GM12875 (cell line): ENCODE measurements around the gene PDZD8.

ENCODE experiments used
- H3K4me3 ChIP-seq: one replicate; pipeline ENCODE4 v1.5.1; 2011; ENCODE audit warnings: low read depth, low read length, control low read depth
- CTCF ChIP-seq: IDR thresholded peaks from 2 replicates; pipeline ENCODE4 v1.5.1; 2011; ENCODE audit warnings: low read depth, mild to moderate bottlenecking, control low read depth, inconsistent platforms, low read length, moderate library complexity, borderline replicate concordance; ENCODE audit not compliant: insufficient read depth

PDZD8 gene

GRCh38 chr10:117256910-117257309 lies 118.3 kb downstream of the PDZD8 start:
- no peak overlapping the region for H3K4me3 ChIP-seq
- TF ChIP-seq CTCF: no peak

- no peak overlapping the region for H3K4me3 ChIP-seq
- no peak for TF ChIP-seq CTCF
Observed at GRCh38 chr10:117255835-117256460, 119.3 kb downstream of the PDZD8 start.

- no peak for TF ChIP-seq CTCF
- no peak overlapping the region for H3K4me3 ChIP-seq
Observed at GRCh38 chr10:117254774-117255735, 120.2 kb downstream of the PDZD8 start.

GRCh38 chr10:117254338-117254737 lies 120.9 kb downstream of the PDZD8 start:
- TF ChIP-seq CTCF: no peak
- H3K4me3 ChIP-seq: no peak overlapping the region

GRCh38 chr10:117253908-117254307 lies 121.3 kb downstream of the PDZD8 start:
- no peak for TF ChIP-seq CTCF
- no peak overlapping the region for H3K4me3 ChIP-seq

- H3K4me3 ChIP-seq: no peak overlapping the region
- no peak for TF ChIP-seq CTCF
Observed at GRCh38 chr10:117250411-117250810, 124.8 kb downstream of the PDZD8 start.

GRCh38 chr10:117249493-117250093 lies 125.6 kb downstream of the PDZD8 start:
- no peak for TF ChIP-seq CTCF
- no peak overlapping the region for H3K4me3 ChIP-seq
